ENCODE measurements around the gene CD81.
A peak's percentile ranks its signal among the peaks of the same experiment; 100 is the strongest.

Gene CD81

GRCh38 chr11:2424811-2425495, 47.8 kb downstream of the CD81 start:
- DNase-seq = no peak

DNA sequence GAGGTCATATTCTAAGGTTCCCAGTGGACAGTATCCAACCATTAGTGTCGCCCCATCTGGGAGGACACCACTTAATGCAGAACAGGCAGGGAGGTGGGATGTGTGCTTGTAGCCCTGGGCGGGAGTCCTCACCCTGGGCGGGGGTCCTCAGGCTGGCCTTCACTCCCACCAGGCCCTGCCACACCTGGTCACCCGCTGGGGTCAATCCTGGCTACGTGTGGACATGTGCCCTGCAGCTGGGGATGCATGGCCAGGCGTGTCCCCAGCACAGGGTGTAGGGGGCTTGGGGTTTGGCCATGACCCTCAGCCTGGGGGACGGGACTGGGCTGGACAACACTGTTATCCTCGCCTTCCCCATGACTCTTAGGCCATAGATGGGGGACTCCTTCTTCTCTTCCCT, 48.4 kb downstream of the CD81 start:
- DNase-seq = no peak

DNA sequence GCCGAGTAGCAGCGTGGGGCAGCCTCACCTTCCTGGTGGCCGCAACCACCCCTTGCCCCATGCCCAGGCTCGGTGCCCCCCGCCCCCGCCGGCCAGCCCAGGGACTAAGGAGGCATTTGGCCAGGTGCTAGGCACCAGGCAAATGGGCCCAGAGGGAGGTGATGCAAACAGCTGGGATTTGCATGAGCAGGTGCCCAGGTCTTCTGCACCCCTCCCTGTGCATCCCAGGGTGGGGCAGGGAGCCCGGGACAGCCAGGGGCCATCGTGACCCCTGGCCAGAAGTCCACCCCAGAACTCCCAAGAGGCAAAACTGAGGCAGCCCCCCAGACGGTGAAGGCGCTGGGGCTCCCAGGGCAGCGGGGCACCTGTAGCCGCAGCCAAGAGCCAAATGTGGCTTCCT, 49.1 kb downstream of the CD81 start:
- DNase-seq = no peak

- DNase-seq = no peak
Observed at GRCh38 chr11:2426826-2427521, 49.9 kb downstream of the CD81 start.

- no peak for DNase-seq
Observed at GRCh38 chr11:2427721-2428321, 50.7 kb downstream of the CD81 start.

DNA sequence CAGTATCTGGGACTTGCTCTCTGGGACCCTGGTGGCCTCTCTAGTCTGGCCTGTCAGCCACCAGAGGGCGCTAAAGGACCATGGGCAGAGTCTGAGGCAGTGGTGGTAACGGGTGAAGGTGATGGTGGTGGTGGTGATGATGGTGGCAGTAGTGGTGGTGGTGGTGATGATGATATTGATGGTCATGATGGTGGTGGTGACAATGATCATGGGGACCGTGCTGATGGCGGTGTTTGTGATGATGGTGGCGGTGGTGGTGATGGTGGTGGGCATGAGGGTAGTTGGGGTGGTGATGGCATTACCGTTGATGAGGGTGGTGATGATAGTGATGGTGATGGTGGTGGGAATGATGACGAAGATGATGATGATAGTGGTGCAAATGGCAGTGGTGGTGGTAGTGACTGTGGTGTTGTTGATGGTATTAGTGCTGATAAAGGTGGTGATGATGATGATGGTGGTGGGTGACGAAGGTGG, 51.2 kb downstream of the CD81 start:
- peak; percentile 89 for DNase-seq

DNA sequence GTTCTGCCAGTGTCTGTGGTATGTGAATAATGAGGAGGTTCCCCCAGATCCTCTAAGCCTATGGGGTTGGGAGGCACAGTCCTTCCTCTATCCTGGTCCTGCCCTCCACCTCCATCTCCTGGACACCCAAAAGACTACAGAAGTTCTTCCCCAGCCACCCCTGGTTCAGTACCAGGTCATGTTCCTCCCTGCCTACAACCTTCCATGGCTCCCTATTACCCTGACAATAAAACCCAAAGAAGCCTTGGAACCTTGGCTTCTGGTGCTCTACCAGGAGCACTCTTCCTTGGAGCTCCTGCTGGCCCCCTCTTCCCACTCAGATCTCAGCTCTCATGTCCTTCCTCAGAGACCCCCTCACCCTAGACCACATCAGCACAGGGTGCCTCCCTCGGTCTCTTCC, 54.3 kb downstream of the CD81 start:
- no peak for DNase-seq

- DNase-seq = no peak
Observed at GRCh38 chr11:2432171-2432621, 55.1 kb downstream of the CD81 start.

DNA sequence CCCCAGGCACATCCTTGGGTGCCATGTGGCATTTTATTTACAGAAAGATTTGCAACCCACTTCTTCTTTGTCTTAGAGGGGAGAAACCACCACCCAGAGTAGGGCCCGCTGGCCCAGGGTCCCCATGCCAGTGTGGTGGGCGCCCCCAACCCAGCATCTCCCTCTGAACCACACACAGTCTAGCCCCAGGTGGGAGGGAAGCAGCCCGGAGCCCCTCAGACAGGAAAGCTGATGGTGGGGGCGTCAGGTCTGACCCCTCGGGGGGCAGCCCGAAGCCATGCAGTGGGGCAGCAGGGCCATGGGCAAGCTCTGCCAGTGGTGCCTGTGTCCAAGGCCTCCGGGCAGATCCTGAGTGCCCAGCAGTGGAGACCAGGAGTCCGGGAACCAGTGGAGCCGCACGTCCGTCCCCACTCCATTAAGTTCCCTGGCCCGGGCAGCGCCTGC, 55.5 kb downstream of the CD81 start:
- DNase-seq = no peak

- DNase-seq = no peak
Observed at GRCh38 chr11:2433106-2433925, 56.2 kb downstream of the CD81 start.

GRCh38 chr11:2434008-2434407, 56.9 kb downstream of the CD81 start:
- no peak for DNase-seq

DNA sequence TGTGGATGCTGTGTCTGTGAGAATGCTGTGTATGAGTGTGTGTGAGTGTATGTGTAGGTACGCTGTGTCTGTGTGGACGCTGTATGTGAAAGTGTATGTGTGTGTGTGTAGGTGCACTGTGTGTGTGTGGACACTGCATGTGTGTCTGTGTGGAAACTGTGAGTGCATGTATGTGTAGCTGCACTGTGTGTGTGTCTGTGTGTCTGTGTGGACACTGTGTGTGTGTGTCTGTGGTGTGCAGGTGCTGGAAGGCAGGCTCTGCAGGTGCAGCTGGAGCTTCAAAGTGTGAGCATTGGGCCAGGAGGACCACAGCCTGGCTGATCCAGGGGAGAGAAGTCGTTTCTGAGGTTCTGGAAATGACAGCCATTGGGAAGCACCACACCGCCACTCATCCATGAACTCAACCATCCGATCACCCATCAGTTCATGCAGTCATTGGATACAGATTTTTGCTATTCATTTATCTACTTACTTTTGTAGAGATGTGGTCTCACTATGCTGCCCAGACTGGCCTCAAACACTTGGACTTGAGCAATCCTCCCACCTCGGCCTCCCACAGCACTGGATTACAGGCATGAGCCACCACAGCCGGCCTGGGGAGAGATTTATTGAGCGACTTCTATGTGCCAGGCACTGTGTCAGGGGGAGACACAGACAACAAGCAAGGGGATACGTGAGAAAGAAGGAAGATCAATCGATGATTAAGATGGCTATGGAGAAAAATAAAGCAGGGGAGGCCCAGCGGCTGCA, 57.6 kb downstream of the CD81 start:
- no peak for DNase-seq

DNA sequence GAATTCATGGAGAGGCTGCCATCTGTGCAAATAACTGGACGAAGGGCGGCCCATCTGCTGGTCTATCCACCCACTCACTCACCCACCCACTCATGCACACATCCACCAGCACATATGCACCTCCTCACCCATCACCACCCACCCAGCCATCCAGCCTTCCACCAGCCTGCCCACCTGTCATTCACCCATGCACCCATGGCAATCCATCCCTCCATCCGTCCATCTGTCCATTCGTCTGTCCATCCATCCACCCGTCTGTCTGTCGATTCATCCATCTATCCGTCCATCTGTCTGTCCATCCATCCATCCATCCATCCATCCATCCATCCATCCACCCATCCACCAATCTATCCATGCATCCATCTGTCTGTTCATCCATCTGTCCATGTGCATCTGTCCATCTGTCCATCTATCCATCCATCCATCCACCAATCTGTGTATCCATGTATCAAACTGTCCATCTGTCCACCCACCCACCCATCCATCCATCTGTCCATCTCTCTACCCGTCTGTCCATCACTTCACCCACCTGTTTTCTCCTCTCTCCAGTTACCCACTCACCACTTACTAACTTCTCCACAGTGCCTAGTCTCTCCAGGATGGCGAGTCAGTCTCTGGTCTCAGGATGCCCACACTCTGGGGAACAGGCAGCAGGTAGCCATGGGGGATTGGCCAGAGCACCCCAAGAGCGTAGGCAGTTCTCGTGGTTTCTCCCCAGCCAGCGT, 58.3 kb downstream of the CD81 start:
- DNase-seq = no peak

GRCh38 chr11:2436013-2436520, 59.0 kb downstream of the CD81 start:
- no peak for DNase-seq

DNA sequence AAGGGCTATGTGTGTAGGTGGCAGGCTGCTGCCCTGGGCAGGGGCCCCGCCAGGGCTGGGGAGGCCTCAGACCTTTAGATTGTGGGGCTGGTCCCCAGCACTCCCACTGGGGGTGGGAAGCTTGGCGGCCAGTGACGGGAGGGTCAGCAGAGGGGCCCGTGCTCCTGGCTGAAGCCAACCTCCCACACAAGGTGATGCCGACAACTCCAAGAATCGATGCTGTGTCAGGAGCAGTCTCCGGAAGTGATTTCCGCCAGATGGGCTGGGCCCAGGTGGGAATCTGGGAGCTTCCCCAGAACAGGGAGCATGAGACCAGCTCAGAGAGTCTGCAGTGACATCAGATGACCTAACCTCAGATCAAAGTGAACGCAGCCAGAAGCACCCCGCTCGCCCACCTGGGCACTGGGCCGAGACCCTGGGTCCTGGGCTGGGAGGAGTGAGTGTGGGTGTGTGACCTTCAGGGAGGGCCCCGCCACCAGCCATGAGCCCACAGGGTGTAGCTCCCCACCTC, 59.5 kb downstream of the CD81 start:
- no peak for DNase-seq

GRCh38 chr11:2437516-2437915, 60.4 kb downstream of the CD81 start:
- DNase-seq = no peak

DNA sequence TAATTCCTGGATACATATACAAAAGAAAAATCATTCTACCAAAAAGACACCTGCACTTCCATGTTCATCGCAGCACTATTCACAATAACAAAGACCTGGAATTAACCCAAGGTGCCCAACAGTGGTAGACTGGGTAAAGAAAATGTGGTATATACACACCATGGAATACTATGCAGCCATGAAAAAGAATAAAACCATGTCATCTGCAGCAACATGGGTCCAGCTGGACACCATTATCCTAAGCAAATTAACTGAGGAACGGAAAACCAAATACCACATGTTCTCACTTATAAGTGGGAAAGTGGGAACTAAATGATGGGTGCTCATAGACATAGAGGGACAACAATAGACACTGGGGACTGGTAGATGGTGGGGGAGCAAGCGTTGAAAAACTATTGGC, 62.7 kb downstream of the CD81 start:
- DNase-seq = no peak

DNA sequence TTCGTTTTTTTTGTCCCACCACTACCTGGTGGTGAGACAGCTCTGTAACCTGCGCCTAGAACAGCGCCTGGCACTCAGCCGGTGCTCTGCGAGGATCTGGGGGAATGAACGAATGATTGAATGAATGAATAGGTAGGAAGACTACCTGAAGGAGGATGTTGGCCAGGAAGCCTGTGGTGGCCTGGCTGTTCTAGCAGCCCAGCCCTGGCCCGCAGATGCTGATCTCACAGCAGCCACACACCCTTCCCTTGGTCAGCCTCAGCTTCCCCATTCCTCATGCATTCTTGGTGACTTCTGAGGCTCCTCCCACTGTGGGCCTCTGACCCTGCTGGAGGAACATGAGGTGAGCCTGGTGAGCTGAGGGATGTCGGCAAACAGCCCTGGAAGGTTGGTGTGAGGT, 63.5 kb downstream of the CD81 start:
- DNase-seq = no peak

GRCh38 chr11:2441171-2441570, 64.1 kb downstream of the CD81 start:
- DNase-seq = no peak

- DNase-seq = no peak
Observed at GRCh38 chr11:2442589-2442988, 65.5 kb downstream of the CD81 start.

GRCh38 chr11:2443406-2443805, 66.3 kb downstream of the CD81 start:
- no peak for DNase-seq
